ENCODE measurements around the gene DSG3. TPM values are rescaled to one million over a fixed set of nuclear protein-coding genes. Genes with fewer than 3 reads are reported as not detected.

Gene DSG3
- total and polyA plus RNA-seq, 2 of the 13 experiments (the other 11 are each of a cell fraction or from before 2014, with no cell fraction given) = not detected

DNA sequence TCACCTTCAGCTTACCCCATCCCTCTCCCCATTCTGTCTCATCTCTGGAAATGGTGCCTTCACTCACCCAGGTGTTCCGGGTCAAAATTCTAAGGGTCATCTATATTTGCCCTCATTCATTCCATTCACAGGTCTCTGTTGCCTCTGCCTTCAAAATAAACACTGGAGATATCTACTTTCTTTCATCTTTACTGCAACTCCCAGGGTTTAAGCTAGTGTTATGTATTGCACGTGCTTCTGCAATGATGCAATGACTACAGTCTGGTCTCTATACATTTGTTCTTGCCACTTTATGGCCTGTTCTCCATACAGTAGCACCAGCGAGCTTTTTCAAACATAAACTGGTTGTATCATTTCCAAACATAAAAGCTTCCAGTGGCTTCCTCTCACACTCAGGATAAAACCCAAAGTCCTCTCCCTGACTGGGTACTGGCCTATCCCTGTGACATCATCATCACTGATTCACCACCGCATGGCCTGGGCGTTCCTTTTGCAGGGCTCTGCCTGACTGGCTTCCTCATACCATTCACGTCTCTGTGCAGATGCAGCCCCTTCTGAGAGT is 64.7 kb downstream of the DSG3 start (continued):
- TF ChIP-seq POLR2G (IDR thresholded peaks at IDR 0.05; ENCODE audit: low read depth, low read length) = peak; percentile 44; the same call in 1 of the 2 replicates
- peak; percentile 95 for TF ChIP-seq RARA (CRISPR knock-in tag; IDR thresholded peaks at IDR 0.05)
- TF ChIP-seq SUZ12 (IDR thresholded peaks at IDR 0.05; ENCODE audit: low read depth, low read length) = no peak
- TF ChIP-seq TAF1 (CRISPR knock-in tag; IDR thresholded peaks at IDR 0.05) = no peak
- TF ChIP-seq ZSCAN5A (CRISPR knock-in tag; IDR thresholded peaks at IDR 0.05; ENCODE audit: borderline replicate concordance) = peak; percentile 82; the same call in 1 of the 2 replicates
- TF ChIP-seq NKX3-1 (CRISPR knock-in tag; IDR thresholded peaks at IDR 0.05) = peak; percentile 97; the same call in 1 of the 2 replicates
- no peak for TF ChIP-seq AHR (CRISPR knock-in tag; IDR thresholded peaks at IDR 0.05)
- TF ChIP-seq ZNF337 (CRISPR knock-in tag; IDR thresholded peaks at IDR 0.05; ENCODE audit: borderline replicate concordance, low read depth) = no peak
- peak; percentile 76; the same call in 1 of the 2 replicates for TF ChIP-seq FOXK2 (IDR thresholded peaks at IDR 0.05)
- no peak for TF ChIP-seq ZNF552 (CRISPR knock-in tag; IDR thresholded peaks at IDR 0.05; ENCODE audit: borderline replicate concordance)
- peak; percentile 80 for TF ChIP-seq CREB1 (IDR thresholded peaks at IDR 0.05)
- TF ChIP-seq CREB1 (CRISPR knock-in tag; IDR thresholded peaks at IDR 0.05) = peak; percentile 81
- peak; percentile 88 for TF ChIP-seq MAX (IDR thresholded peaks at IDR 0.05)
- no peak for TF ChIP-seq BRCA1 (CRISPR knock-in tag; IDR thresholded peaks at IDR 0.05)
- no peak for TF ChIP-seq PBX3 (CRISPR knock-in tag; IDR thresholded peaks at IDR 0.05; ENCODE audit: borderline replicate concordance)
- TF ChIP-seq PRDM10 (CRISPR knock-in tag; IDR thresholded peaks at IDR 0.05; ENCODE audit: low read depth) = no peak
- TF ChIP-seq ZNF138 (CRISPR knock-in tag; IDR thresholded peaks at IDR 0.05; ENCODE audit: low read depth) = no peak
- TF ChIP-seq CBX5 (CRISPR knock-in tag; IDR thresholded peaks at IDR 0.05; ENCODE audit: borderline replicate concordance) = 0 out of 2 replicates have a peak, but pooled peaks have one; percentile 18
- peak; percentile 70; the same call in 1 of the 2 replicates for TF ChIP-seq KLF6 (CRISPR knock-in tag; IDR thresholded peaks at IDR 0.05)
- TF ChIP-seq, protein P1, sequence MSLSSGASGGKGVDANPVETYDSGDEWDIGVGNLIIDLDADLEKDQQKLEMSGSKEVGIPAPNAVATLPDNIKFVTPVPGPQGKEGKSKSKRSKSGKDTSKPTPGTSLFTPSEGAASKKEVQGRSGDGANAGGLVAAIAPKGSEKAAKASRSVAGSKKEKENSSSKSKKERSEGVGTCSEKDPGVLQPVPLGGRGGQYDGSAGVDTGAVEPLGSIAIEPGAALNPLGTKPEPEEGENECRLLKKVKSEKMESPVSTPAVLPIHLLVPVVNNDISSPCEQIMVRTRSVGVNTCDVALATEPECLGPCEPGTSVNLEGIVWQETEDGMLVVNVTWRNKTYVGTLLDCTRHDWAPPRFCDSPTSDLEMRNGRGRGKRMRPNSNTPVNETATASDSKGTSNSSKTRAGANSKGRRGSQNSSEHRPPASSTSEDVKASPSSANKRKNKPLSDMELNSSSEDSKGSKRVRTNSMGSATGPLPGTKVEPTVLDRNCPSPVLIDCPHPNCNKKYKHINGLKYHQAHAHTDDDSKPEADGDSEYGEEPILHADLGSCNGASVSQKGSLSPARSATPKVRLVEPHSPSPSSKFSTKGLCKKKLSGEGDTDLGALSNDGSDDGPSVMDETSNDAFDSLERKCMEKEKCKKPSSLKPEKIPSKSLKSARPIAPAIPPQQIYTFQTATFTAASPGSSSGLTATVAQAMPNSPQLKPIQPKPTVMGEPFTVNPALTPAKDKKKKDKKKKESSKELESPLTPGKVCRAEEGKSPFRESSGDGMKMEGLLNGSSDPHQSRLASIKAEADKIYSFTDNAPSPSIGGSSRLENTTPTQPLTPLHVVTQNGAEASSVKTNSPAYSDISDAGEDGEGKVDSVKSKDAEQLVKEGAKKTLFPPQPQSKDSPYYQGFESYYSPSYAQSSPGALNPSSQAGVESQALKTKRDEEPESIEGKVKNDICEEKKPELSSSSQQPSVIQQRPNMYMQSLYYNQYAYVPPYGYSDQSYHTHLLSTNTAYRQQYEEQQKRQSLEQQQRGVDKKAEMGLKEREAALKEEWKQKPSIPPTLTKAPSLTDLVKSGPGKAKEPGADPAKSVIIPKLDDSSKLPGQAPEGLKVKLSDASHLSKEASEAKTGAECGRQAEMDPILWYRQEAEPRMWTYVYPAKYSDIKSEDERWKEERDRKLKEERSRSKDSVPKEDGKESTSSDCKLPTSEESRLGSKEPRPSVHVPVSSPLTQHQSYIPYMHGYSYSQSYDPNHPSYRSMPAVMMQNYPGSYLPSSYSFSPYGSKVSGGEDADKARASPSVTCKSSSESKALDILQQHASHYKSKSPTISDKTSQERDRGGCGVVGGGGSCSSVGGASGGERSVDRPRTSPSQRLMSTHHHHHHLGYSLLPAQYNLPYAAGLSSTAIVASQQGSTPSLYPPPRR (CRISPR knock-in tag; IDR thresholded peaks at IDR 0.05; ENCODE audit: borderline replicate concordance) = peak; percentile 98
